KG1 (cell line): ENCODE measurements around the gene TMEM131L.
"Not testable (repeated sequence)": the region's sequence is repeated elsewhere in the genome, so short reads cannot be mapped to it uniquely, and the experiment has no call there.

Experiments used
- DNase-seq: peaks from one replicate; lab custom pipeline; 2025; lab: John Stamatoyannopoulos, UW

TMEM131L gene

GRCh38 chr4:153449338-153449737, 16.8 kb upstream of the TMEM131L start:
- no peak for DNase-seq

GRCh38 chr4:153450544-153450917, 15.6 kb upstream of the TMEM131L start:
- DNase-seq = no peak

GRCh38 chr4:153451145-153451544, 15.0 kb upstream of the TMEM131L start:
- DNase-seq = not testable (repeated sequence)

DNA sequence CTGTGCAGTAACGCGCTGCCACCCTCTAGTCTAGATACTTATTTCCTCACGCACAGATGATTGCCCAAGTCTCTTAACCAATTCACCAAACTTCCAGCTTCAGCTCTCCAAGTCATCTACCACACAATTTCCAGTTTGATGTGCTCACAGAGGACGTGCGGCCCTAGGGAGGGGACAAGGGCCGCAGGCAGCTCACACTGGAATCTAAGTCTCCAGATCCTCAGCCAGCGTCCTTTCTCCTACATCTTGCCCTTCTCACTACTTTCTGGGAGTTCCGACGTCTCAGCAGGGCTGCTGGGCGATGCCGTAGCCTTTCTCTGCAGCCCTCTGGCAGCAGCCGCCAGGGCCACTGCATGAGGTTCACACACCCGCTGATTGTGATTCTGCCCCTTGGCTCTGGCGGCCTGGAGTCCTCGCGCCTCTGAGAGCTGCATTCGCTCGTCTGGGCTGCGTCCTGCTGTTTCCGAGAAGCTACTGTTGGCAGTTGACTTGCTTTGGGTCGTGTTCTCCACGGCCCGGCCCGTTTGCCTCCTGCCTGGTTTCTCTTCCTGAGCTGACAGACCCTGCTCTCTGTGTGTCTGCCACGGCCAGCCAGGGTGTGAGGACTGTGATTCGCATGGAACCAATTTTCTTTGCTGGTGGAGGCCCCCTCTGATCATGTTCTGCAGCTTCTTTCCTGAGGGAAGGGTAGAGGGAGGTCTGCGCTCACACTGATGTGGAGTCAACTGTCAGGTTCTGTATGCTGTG, 14.1 kb upstream of the TMEM131L start:
- DNase-seq = no peak

DNA sequence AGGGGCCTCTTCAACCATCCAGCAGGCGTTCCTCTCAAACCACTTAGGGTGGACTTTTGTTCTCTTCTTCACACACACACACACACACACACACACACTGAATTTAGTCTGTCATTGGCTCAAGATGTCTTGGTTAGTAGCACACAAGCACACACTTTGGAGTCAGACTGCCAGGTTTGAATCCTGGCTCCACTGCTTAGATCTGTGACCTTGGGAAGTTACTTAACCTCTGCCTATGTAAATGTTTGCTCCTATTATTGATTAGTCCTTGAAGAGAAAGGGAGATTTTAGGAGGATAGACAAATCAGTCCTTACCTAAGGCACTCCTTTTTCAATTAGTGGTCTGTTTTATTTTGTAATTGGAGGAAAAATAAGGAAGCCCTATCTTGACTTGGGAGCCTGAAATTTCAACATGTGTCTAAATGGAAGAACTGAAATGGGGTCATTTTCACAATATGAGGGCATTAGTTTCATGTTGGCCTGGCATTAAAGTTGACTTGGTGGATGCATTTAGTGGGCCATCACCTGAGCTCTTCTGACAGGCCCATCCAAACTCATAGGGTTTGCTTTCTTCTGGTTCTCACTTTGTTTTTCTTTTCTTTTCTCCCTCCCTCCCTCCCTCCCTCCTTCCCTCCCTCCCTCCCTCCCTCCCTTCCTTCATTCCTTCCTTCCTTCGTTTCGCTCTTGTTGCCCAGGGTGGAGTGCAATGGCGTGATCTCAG, 13.3 kb upstream of the TMEM131L start:
- DNase-seq = no peak

DNA sequence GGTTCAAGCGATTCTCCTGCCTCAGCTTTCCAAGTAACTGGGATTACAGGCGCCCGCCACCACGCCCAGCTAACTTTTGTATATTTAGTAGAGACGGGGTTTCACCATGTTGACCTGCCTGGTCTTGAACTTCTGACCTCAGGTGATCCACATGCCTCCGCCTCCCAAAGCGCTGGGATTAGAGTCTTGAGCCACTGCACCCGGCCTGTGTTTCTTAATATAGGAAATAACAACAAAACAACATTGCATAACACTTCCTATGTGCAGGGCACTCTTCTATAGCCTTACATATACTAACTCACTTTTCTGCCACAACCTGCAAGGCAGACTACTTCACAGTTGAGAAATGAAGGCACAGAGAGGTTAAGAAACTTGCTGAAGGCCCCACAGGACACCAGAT, 12.8 kb upstream of the TMEM131L start:
- DNase-seq = no peak

GRCh38 chr4:153458969-153459368, 7.2 kb upstream of the TMEM131L start:
- DNase-seq = no peak

- DNase-seq = not testable (repeated sequence)
These were observed 4.6 kb upstream of the TMEM131L start for GRCh38 chr4:153461549-153461948.

GRCh38 chr4:153464068-153464467, 2.1 kb upstream of the TMEM131L start:
- no peak for DNase-seq

DNA sequence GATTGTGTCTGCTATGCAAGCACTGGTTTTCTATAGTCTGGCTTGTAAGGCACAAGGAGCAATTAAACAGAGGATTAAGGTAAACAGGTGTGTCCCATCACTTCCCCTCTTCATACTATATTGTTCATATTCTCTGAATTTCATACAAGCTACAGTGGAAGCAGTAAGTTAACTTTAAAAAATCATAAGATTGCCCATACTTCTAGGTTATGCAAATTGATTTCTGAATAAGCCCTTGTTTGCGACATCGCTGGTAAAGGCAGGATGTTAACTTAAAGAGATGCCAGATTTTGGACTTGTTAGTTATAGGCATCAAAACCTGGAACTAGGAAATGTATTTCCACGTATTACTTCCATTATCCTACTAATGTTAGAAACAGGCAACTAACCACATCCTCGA, 1.0 kb upstream of the TMEM131L start:
- no peak for DNase-seq

- no peak for DNase-seq
These were observed 512 bp upstream of the TMEM131L start for GRCh38 chr4:153465615-153466080.

DNA sequence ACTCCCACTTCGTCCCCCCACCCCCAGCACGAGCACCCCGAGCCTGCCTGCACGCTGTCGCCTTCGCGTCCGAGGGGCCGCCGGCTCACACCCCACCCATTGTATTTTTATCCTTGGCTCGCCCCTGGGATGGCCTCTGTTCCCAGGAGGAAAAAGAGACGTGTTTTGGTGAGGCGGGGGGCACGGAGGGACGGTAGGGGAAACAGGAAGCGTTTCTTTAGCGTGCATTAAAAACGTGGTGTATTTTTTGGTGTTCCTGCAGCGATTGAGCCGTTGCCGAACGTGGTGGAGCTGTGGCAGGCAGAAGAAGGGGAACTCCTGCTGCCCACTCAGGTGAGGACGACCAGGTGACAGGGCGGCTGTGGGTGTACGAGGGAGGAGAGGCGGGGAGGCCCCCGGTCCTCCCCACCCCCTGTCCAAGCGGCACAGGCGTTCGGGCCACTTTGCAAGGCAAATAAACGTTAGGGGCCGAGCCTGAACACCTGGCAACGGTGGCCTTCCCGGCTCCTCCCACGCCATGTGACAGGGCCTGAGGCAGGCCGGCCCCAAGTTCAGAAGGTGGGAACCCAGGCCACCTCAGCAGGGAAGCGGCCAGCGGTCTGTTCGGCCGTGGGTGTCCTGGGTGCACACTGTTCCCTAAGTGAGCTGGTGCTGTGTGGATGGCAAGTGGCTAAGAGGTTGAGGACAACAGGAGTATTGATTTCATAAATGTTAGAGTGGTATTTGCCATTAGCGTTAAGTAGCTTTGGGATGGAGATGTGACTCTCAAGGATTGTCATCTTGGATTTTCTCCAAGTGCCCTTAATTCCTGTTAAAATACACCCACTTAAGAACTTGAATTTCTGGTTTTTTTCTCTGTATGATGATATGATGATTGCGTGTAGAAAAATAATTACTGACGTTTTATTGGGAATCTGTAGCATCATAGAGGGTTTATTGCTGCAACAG, 1.1 kb downstream of the TMEM131L start:
- no peak for DNase-seq

GRCh38 chr4:153467897-153468262, 1.7 kb downstream of the TMEM131L start:
- no peak for DNase-seq

- DNase-seq = no peak
These were observed 2.4 kb downstream of the TMEM131L start for GRCh38 chr4:153468587-153468986.

DNA sequence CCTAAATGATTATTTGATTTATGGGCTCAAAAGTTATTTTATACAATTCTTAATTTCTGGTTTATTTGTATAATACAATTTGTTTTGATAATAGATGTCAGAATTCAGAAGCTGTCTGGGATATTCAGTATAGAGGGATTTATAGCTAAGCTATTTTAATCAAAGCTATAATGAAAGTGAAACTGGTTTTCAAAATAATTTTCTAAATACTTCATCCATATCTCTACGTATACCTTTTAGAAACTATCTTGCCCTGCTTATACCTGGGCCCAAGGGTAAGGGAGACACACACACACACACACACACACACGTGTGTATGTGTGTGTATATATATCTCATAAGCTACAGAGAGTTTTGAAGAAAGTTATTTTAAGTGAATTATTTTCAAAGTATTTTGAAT, 2.9 kb downstream of the TMEM131L start:
- DNase-seq = no peak

DNA sequence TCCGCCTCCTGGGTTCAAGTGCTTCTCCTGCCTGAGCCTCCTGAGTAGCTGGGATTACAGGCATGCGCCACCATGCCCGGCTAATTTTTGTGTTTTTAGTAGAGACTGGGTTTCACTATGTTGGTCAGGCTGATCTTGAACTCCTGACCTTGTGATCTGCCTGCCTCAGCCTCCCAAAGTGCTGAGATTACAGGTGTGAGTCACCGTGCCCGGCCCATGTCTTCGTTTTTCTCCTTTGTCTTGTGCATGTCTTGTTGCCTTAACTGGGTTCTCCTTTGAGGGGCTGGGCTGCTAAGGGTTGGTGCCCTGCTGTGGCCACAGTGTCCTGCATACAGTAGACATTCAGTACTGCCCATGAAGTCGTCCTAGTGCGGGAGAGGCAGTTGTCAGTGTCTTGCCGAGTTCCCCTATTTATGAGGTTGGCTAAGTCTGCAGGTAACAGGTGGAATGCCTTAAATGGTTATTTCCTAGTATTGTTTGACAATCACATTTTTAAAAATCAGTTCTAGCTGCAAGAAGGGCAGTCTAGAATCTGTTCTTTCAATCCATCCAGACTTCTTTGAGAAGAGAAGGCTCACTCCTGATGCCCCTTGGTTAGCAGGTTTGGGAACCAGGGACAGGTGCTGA, 5.0 kb downstream of the TMEM131L start:
- DNase-seq = not testable (repeated sequence)

DNA sequence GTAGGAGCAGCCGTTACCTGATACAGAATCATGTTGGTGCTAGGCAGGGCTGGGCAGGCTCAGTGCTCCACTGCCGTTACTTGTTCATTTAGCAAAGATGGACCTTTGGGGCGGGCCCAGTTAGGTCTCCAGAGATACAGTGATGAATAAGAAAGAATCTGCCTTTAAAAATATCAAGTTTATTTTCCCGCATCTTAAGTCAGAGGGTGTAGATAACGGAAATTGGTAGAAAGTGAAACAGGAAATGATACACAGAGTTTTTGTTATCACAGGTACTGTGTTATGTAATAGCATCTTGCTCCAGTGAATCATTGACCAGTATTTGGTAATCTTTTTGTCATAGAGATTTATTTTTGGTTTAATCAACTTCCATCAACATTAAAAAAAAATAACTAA, 5.5 kb downstream of the TMEM131L start:
- DNase-seq = no peak

- no peak for DNase-seq
These were observed 6.2 kb downstream of the TMEM131L start for GRCh38 chr4:153472122-153473037.

DNA sequence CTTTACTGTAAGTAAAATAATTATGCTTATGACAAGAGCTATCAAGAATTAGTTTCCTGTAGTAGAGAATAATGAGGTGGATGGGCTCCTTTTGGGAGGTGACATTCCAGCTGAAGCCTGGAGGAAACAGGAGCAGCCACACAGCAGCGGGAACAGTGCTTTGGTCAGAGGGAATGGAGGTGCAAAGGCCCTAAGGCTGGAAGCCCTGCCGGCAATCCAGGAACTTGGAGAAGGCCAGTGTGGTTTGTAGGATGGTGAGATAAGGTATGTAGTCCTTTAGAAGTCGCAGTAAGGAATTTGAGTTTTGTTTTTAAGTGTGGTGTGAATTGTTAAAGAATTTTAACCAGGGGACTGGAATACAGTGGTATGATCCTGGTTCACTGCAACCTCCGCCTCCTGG, 8.1 kb downstream of the TMEM131L start:
- DNase-seq = no peak

DNA sequence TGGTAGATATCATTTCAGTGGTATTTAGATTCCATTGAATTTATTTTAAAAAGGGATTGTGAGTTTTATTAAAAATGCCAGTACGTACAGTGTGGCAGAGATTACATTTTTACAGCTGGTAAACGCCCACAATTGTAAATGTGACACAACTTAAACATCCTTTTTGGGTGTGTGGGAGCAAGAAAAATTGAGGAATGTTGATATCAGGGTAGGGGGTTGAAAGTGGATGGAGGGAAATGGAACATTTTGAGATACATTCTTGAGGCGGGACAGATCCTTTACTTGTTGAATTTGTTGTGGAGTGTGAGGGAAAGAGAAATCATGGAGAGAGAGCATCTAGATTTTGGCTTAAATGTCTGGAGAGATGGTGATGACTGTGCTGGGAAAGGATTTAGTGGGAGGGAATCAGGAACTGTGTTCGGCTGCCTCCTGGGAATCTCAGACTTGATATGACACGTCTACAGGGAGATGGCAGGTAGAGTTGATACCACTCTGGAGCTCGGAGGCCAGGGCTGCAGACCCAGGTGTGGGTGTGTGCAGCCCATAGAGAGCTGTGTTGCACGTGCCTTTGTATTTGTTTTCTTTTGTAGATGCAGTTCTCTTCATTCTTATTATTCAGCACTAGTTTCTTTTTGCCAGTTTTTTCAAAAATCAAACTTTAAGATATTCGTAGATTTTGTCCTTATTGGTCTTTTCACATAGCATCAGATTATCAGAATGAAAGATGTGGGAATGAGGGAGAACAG, 10.8 kb downstream of the TMEM131L start:
- DNase-seq = no peak
